Stimulated activated CD8-positive, alpha-beta memory T cell treated with anti-CD3 and anti-CD28 coated beads, Interleukin-4, amount 100 ng/mL, for 1 hour (primary cell): ENCODE measurements around the gene MYO1D.
"Not testable (repeated sequence)": the region's sequence is repeated elsewhere in the genome, so short reads cannot be mapped to it uniquely, and the experiment has no call there.

ENCODE experiments used
- DNase-seq, 2 donors: peaks; one replicate each; pipeline ENCODE4 v3.0.0-alpha.2; 2020; ENCODE audit warnings: low read depth in 2 of 2, low spot score in 1 of 2

The MYO1D gene

DNA sequence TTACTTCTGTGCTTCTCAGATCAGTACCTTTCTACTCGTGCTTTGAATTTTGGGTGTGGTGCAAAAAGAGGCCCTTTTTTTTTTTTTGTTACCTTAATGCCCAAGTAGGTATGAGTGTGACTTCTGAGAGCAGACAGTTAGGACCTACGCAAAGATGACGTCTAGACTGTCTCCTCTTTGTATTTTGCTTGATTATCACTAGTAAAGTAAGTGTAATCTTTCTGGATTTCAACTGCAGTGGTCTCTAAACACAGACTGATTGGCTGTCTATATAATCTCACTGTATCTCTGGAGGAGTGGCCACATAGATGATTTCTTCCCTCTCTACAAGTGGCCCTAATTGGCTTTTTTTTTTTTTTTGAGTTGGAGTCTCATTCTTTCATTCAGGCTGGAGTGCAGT is 401.7 kb downstream of the MYO1D start:
- no peak for DNase-seq

DNA sequence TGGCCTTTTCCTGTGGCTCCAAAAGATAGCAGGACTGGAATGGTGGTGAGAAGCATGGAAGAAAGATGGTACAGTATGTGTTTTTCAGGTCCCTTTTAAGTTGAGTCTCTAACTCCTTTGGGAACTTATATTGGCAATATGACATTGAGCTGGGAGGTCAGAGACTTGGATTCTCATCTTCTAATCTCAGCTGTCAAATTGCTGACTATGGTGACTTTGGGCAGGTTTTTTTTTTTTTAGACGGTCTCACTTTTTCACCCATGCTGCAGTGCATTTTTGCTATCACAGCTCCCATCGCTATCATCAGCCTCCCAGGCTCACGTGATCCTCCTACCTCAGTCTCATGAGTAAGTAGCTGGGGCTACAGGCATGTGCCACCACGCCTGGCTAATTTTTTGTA is 405.3 kb downstream of the MYO1D start:
- DNase-seq, result no peak

DNA sequence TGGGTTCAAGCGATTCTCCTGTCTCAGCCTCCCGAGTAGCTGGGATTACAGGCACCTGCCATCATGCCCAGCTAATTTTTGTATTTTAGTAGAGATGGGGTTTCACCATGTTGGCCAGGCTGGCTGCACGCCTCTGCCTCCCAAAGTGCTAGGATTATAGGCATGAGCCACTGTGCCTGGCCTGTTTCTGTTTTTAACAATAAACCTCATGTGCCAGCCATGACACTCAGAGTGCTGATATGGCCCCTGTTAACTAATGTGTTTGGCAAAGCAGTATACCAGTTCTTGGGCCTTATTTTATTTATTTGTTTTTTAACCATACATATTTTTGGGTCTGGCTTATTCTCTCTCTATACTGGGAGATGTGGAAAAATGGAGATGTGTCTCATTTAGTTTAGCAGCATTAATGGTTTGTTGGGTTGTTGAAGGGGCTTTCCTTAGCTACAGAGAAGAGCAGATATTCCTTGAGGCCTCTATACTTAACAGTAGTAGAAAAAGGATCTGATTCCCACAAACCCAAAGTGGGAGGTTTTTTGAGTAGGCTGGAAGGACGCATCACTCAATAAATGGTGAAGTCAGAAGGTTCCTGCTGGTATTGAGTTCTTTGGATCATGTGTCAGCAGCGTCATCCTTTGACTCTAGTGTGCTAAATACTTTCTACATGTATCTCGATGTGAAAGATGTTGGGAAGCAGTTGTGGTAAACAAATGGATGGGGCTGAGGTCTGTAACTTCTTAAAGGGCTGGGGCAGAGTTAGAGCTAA is 406.3 kb downstream of the MYO1D start:
- no peak for DNase-seq

DNA sequence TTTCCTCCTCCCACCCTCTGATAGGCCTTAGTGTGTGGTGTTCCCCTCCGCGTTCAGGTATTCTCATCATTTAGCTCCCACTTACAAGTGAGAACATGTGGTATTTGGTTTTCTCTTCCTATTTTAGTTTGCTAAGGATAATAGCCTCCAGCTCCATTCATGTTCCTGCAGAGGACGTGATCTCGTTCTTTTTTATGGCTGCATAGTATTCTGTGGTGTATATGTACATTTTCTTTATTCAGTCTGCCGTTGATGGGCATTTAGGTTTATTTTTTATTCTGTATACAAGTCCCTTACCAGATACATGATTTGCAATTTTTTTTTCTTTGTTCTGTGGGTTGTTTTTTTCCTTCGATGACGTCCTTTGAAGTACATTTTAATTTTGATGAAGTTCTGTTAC is 409.0 kb downstream of the MYO1D start:
- no peak for DNase-seq

DNA sequence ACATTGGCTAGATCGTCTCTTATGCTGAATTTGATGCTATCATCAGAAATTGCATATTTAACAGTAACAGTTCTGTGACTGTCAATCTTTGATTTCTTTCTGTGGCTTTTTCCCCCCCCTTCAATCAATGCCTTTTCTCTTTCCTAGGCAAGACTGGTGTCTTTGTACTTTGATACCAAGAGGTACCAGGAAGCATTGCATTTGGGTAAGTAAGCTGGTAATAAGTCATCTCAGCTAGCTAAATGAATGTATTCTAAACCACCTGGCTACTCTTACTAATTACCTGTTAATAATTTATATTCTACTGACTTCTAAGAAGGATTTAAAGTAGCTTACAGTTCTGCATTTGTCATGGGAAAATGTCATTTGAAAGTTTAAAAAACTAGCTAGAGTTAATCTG is 412.6 kb downstream of the MYO1D start:
- DNase-seq, result no peak

DNA sequence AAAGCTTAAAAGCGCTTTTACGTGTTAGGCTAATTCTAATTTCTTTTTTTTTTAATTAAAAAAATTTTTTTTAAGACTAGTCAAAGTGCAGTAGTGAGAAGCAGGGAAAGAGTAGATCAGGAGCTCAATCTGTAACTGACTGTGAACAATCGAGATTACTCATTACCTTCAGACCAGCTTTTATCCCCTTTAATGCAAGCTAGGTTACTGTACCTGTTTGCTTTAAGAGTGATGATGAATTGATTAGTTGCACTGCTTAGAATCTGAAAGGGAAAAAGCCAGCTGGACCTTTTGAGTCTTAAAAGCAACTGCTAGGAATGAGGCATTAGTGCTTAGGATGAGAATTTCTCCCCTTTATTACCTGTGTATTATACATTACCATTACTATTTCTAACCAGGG is 413.6 kb downstream of the MYO1D start:
- DNase-seq, result no peak

DNA sequence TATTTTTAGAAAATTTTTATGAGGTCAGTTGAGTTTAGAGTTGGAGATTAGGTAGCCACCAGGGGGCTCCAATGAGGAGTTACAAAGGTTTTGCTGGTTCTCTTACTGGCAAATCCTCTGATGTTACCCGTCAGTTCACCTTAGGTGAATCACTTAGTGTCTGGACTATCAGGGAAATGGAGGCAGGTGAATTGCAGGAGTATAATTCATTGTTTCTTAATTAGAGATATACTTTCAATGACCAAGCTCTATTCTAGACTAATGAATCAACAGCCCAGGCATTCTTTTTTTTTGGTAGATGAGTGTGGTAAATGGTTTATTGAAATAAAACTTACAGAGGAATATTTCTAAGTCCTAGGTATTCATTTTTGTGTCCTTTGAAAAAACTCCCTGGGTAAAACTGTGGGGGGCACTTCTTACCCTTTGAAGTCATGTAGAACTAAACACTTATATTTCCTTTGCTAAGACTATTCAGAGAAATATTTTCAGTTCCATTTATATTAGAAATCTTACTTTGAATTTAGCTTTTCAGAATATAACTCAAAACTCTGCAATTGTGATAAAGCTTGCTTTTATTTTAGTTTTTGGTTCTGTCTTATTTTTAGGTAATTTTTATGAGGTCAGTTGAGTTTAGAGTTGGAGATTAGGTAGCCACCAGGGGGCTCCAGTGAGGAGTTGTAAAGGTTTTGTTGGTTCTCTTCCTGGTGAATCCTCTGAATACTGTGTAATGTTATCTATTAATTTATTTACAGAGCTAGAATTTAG is 414.9 kb downstream of the MYO1D start:
- DNase-seq, result peak in 1 of 2 donors; percentile 43

DNA sequence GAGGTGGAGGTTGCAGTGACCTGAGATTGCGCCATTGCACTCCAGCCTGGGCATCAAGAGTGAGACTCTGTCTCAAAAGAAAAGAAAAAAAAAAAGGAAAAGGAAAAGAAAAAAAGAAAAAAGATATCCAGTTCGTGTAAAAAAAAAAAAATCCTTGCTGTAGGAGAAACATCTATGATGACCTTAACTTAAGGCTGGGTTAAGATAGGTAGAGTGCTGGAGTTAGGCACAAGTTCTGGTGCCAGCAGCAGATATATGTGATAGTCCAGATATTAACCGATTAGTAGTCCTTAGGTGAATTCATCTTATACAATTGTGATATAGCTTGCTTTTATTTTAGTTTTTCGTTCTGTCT is 415.4 kb downstream of the MYO1D start:
- no peak for DNase-seq

DNA sequence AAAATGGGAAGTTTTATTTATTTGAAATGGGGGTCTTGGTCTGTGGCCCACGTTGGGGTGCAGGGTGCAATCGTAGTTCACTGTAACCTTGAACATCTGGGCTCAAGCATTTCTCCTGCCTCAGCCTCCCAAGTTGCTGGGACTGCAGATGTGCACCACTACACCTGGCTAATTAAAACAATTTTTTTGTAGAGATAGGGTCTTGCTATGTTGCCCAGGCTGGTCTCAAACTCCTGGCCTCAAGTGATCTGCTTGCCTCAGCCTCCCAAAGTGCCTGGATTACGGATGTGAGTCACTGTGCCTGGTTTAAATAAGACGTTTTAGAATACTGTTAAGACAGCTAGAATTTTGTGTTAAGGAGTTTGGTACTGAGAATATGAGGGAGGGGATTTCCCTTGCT is 416.9 kb downstream of the MYO1D start:
- DNase-seq, result no peak

DNA sequence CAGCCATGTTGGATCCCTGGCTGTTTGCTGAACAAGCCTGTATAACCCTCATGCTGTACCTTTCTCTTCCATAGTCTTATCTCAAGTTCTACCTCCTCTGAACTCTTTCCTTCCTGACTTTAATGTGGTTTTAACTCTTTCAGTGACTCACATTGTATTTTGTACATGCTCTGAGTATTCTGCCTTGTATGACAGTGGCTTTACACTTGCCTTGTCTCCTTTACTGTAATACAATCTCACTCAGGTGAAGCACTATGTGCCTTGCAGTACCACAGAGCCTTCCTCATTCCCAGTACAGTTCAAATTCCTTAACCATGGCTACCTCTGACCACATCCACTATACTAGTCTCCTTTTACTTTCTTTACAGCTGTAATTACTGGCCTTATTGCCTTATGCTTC is 418.6 kb downstream of the MYO1D start:
- no peak for DNase-seq

DNA sequence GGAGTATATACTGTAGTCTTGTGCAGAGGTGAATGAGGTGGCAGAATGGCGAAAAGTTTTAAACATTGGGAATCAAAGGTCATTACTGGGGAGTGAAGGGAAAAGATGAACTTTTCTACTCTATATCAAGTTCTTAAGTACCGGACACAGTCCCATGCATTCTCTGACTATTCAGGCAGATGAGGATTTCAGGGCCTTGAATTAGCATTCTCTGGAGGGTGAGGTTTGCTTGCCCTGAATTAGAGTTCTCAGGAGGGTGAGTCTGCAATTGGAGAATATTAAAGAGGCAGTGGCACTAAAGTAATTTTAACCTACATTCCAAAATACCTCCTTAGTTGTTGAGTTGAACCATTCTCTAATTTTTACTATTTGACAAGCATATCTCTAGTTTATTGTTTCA is 423.6 kb downstream of the MYO1D start:
- no peak for DNase-seq

DNA sequence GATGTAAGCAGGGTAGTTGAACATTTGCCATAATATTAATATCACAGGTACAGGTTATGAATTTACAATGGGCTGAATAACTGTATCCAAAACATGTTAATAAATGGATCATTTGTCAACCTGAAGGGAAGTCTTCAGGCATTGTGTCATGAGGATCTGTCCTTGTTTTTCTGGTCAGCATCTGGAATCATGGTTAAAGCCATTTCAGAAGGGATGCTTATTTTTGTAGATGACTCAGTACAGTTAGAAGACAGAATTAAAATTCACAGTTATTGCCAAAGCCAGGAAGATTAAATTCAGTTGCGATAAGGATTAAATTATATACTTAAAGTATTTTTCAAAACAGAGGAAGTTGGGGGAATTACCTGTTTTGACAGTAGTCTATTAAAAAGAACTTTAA is 424.6 kb downstream of the MYO1D start:
- no peak for DNase-seq

DNA sequence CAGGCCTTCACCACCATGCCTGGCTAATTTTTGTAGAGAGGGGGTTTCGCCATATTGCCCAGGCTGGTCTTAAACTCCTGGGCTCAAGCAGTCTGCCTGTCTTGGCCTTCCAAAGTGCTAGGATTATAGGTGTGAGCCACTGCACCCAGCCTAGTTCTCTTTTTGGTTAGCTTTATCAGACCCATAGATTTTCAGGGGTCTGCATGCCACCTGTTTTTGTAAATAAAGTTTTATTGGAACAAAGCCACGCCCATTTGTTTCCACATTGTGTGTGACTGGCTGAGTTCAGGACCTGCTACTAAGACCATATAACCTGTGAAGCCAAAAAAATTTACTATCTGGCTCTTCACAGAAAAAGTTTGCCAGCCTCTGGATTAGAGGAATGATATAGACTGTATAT is 425.0 kb downstream of the MYO1D start:
- no peak for DNase-seq

DNA sequence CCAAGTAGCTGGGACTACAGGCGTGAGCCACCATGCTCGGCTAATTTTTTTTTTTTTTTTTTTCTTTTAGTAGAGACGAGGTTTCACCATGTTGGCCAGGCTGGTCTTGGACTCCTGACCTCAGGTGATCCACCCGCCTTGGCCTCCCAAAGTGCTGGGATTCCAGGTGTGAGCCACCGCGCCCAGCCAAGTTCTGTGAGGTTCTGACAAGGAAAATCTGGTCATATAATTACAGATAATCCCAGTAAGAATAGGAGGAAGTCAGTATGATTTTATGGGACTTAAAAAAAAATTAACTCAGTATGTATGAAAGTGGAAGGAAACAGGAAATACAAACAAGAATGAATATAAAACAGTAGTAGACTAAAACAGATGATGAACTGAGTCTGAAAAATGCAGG is 426.5 kb downstream of the MYO1D start:
- DNase-seq, result not testable (repeated sequence)

DNA sequence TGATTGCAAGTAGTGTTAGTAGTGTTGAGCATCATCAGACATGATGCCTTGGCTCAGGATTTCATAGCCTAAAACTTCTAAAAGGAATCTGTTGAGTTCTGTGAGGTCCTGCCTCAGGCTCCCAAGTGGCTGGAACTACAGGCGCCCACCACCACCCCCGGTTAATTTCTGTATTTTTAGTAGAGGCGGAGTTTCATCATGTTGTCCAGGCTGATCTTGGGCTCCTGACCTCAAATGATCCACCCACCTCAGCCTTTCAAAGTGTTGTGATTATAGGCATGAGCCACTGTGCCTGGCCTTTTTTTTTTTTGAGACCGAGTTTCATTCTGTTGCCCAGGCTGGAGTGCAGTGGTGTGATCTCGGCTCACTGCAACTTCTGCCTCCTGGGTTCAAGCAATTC is 427.0 kb downstream of the MYO1D start:
- no peak for DNase-seq

DNA sequence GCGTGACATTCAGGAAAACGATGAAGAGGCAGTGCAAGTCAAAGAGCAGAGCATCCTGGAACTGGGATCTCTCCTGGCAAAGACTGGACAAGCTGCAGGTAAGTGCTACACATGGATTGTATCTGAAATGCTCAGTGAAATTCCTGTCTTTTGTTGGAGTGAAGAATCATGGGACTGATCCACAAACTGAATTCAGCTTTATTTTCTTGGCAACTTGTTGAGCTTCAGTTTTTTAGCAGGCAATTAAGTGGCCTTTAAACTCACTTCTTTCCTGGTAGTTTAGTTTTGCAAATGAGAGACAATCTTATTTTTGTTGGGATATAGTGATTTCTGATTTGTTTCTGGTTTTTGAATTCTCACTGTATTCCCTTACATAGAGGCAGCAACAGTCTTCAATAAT is 430.0 kb downstream of the MYO1D start:
- no peak for DNase-seq

DNA sequence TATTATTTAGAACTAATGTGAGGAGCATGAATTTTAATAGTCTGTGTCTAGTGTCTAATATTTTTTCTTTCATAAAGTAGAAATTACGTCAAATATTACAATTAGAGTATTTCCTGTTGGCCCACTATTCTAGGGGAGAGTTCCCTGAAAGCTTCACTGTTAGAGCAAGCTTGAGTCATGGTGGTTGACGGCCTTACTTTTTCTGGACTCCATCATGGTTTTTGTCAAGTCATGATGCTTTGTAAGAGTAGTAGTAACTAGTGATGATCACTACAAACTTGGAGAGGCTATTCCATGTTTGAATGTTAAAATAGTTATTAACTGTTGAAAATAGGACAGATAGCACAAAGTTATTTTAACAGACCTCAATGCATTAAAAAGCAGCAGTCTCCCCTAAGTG is 431.0 kb downstream of the MYO1D start:
- no peak for DNase-seq

DNA sequence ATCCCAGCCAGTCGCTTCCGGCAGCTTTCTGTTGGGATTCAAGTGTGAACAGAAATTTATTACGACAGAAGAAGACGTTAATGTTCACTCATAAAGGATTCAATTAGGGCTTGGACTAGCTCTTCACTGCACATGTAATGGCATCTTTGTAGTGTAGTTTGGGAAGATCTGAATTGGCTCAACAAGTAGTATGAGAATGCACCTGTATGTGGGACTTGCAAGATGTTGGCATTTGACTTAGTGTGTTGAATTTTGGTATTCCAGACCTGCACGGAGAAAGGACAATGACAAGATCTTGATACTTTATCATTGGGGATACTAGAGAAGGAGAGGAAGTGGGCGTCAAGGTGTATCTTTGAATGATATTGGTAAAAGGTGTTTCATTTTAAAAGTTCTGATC is 431.4 kb downstream of the MYO1D start:
- DNase-seq, result no peak

DNA sequence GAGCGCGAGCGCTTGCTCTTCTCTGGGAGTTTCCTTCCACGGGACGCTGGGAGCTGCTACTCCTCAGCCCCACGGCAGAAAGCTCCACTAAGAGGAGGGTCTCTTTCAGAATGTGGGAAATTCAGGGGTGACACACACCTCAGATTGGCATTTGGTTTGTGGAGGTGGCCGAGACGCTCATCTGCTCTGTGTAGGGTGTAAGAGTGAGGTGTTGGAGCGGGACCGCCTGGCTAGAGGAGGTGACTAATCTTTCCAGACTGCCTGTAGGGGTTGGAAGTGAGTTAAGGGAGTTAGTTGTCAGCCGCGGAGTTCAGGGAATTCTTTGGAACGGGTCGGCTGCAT is 431.9 kb downstream of the MYO1D start:
- no peak for DNase-seq

DNA sequence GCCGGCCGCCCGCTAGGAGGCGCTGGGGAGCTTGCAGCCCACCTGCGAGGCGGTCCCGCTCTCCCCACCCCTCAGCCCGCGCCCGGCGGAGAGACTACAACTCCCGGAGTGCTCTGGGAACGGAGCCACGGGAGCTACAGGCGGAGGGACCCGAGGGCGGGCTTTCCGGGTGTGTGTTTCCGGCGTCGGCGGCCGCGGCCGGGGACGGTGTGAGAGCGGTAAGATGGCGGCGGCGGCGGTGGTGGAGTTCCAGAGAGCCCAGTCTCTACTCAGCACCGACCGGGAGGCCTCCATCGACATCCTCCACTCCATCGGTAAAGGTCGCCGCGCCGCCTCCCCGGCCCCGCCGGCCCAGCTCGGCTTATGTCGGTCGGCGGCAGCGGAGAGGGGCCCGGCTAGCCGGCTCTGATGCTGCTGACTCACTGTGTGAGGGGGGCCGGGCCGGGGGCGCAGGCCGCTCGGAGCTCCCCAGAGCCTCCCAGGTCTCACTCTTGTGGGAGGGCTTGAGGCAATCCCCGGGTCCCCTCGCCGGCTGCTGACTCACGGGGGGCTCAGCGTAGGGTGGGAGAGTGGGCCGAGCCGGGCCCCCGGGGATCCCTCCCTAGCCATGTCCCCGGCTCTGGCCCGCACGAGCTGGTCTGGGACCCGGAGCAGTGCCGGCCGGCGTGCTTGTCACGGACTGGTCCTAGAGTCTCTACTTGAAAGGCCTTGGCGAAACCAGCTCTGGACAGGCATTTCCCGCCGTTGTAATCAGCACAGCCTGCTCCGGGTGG is 432.4 kb downstream of the MYO1D start, which contains the start of gene PSMD11:
Gene PSMD11, plus strand, starts transcription at position 210 of the 773 bp plus-strand sequence. Its CDS starts 14 bp downstream, at position 224.
- DNase-seq, result peak; percentile 96 to 97

DNA sequence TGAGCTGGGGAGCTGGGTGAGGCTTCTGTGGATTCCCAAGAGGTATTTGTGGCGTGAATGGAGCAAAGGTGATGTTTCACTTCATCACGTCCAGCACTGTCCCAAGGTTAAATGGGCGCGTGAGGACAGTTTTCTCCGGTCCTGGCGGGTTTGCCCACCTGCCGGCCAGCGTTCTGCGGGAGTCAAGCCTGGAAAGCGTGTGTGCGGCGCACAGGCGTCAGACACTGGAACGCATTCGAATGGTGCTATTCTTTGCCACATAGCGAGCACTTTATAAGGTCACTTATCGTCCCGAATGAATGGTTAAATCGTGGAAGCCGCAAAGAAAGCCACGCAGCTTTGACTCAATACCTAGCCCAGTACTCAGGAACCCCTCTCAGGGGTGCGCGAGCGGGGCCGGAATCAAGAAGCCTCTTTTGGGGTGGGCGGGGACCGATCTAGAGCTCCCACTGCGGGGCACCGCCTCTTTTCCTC is 433.1 kb downstream of the MYO1D start:
- DNase-seq, result no peak
